Astrocyte of the spinal cord (primary cell): ENCODE data around the gene CCT2.

Experiments
- DNase-seq: peaks from one replicate; pipeline ENCODE4 v3.0.0; 2011; ENCODE audit warnings: low read depth, low spot score
- H3K4me3 ChIP-seq: 2 replicates; pipeline ENCODE4 v1.5.1; 2011; ENCODE audit warnings: low read depth, mild to moderate bottlenecking, low read length, moderate library complexity
- CTCF ChIP-seq: IDR thresholded peaks from 2 replicates; pipeline ENCODE4 v1.5.1; 2012; ENCODE audit warnings: low read depth, mild to moderate bottlenecking, low read length, inconsistent platforms
- in situ Hi-C: cut with HindIII; loops from 2 replicates; pipeline ENCODE4 v1.10.0; 2017; ENCODE audit warnings: low sequenced_read_pairs

CCT2 gene

GRCh38 chr12:69569236-69569635, 16.0 kb upstream of the CCT2 start:
- in situ Hi-C loops = no loop called here
- no peak overlapping the region for H3K4me3 ChIP-seq
- no peak for TF ChIP-seq CTCF
- peak; percentile 17 for DNase-seq

GRCh38 chr12:69570000-69570516, 15.2 kb upstream of the CCT2 start:
- no peak overlapping the region for H3K4me3 ChIP-seq
- in situ Hi-C loops = no loop called here
- TF ChIP-seq CTCF = no peak
- DNase-seq = peak; percentile 34

GRCh38 chr12:69570545-69571399, 14.5 kb upstream of the CCT2 start:
- in situ Hi-C loops = no loop called here
- peak; percentile 76 for DNase-seq
- TF ChIP-seq CTCF = peak; percentile 81
- H3K4me3 ChIP-seq = no peak overlapping the region

GRCh38 chr12:69575346-69575745, 9.9 kb upstream of the CCT2 start:
- DNase-seq = no peak
- no peak overlapping the region for H3K4me3 ChIP-seq
- no peak for TF ChIP-seq CTCF
- in situ Hi-C loops = loop anchor here (25.0 kb wide), 1 partner anchor 188 kb away; no protein-coding TSS in a partner anchor

GRCh38 chr12:69578283-69578682, 7.0 kb upstream of the CCT2 start:
- no peak for DNase-seq
- H3K4me3 ChIP-seq = no peak overlapping the region
- TF ChIP-seq CTCF = no peak
- in situ Hi-C loops = loop anchor here (25.0 kb wide), 1 partner anchor 191 kb away; no protein-coding TSS in a partner anchor

GRCh38 chr12:69579029-69579428, 6.2 kb upstream of the CCT2 start:
- in situ Hi-C loops = loop anchor here (25.0 kb wide), 1 partner anchor 192 kb away; no protein-coding TSS in a partner anchor
- TF ChIP-seq CTCF = no peak
- no peak overlapping the region for H3K4me3 ChIP-seq
- no peak for DNase-seq
